GM12878 (cell line): ENCODE measurements around the gene CD53.

ENCODE experiments used
- CTCF ChIP-seq, 3 experiments: IDR thresholded peaks in 2 of 3; conservative IDR thresholded peaks in 1 of 3; 2 replicates each; pipeline ENCODE4 v1.5.1; 2011; ENCODE audit warnings: low read depth in 3 of 3, low read length in 3 of 3, mild to moderate bottlenecking in 3 of 3, control low read depth in 2 of 3, moderate library complexity in 2 of 3, inconsistent platforms in 1 of 3, mixed read lengths in 1 of 3; ENCODE audit not compliant: control insufficient read depth in 2 of 3, insufficient read depth in 1 of 3; ENCODE audit errors: extremely low read depth in 1 of 3
- E2F4 ChIP-seq: IDR thresholded peaks from 2 replicates; pipeline ENCODE4 v1.6.1; 2012; ENCODE audit warnings: low read depth, low read length, improper control_type of control experiment
- POLR2A ChIP-seq: IDR thresholded peaks from 2 replicates; pipeline ENCODE4 v1.6.1; 2011; ENCODE audit warnings: low read depth, mild to moderate bottlenecking, low read length
- REST ChIP-seq: IDR thresholded peaks from 2 replicates; pipeline ENCODE4 v1.6.1; 2012; ENCODE audit warnings: mild to moderate bottlenecking, low read depth, low read length
- RFX5 ChIP-seq: IDR thresholded peaks from 2 replicates; pipeline ENCODE4 v1.6.1; 2011; ENCODE audit warnings: low read depth, low read length, improper control_type of control experiment
- SP1 ChIP-seq: IDR thresholded peaks from one replicate; pipeline ENCODE4 v1.6.1; 2011; ENCODE audit warnings: low read depth, low read length
- TCF7 ChIP-seq: IDR thresholded peaks from 2 replicates; pipeline ENCODE4 v1.6.1; 2014; ENCODE audit warnings: antibody characterized with exemption, borderline replicate concordance
- TF ChIP-seq, protein P1 (sequence below): IDR thresholded peaks from 2 replicates; pipeline ENCODE4 v1.6.1; 2012; ENCODE audit warnings: low read depth, low read length, improper control_type of control experiment
- TF ChIP-seq, protein P2 (sequence below): fragments of 450-650 bp; IDR thresholded peaks from 2 replicates; pipeline ENCODE4 v1.6.1; 2016; ENCODE audit warnings: mild to moderate bottlenecking

DNA sequence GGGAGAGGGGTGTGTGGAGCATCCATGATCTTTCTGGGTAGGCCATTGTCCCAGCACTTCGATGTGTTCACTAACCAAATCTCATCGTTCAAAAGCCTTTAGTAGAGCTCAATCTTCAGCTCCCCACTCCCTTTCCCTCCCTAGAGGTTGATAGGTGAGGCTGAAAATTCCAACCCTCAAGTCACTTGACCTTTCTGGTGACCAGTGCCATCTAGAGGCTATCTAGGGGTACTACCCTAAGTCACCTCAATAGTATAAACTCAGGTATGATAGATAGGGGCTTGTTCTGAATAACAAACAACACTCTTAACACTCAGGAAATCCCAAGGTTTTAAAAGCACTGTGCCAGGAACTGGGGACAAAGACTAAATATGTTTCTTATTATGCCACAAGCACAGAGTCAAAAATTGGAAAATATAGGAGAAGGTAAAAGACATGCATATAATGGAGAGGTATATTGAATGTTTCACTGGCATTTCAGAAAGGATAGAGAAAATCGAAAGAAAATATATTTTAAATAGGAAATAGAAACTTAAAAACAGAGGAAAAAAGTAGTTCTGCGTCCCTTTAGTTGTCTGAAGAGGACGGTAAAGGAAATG is 42.9 kb upstream of the CD53 start:
- TF ChIP-seq E2F4, result no peak
- no peak for TF ChIP-seq REST
- TF ChIP-seq, protein P1, sequence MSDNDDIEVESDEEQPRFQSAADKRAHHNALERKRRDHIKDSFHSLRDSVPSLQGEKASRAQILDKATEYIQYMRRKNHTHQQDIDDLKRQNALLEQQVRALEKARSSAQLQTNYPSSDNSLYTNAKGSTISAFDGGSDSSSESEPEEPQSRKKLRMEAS, result no peak
- TF ChIP-seq CTCF (IDR thresholded peaks at IDR 0.05 in 2 of 3, conservative IDR thresholded peaks at IDR 0.05 in 1 of 3; ENCODE audit: control insufficient read depth in 2 of 3, extremely low read depth in 1 of 3, insufficient read depth in 1 of 3, low read depth in 3 of 3, low read length in 3 of 3), result peak; percentile 65 to 89 (median 88)
- TF ChIP-seq POLR2A, result no peak
- no peak for TF ChIP-seq TCF7
- TF ChIP-seq, protein P2, sequence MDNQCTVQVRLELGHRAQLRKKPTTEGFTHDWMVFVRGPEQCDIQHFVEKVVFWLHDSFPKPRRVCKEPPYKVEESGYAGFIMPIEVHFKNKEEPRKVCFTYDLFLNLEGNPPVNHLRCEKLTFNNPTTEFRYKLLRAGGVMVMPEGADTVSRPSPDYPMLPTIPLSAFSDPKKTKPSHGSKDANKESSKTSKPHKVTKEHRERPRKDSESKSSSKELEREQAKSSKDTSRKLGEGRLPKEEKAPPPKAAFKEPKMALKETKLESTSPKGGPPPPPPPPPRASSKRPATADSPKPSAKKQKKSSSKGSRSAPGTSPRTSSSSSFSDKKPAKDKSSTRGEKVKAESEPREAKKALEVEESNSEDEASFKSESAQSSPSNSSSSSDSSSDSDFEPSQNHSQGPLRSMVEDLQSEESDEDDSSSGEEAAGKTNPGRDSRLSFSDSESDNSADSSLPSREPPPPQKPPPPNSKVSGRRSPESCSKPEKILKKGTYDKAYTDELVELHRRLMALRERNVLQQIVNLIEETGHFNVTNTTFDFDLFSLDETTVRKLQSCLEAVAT, result no peak
- no peak for TF ChIP-seq RFX5
- TF ChIP-seq SP1, result no peak
